T-helper 1 cell (primary cell): ENCODE data around the gene DPP6.

ENCODE experiments used
- DNase-seq, 5 donors: peaks; one replicate each; pipeline ENCODE4 v3.0.0-alpha.2; 2012 to 2020

Gene DPP6

DNA sequence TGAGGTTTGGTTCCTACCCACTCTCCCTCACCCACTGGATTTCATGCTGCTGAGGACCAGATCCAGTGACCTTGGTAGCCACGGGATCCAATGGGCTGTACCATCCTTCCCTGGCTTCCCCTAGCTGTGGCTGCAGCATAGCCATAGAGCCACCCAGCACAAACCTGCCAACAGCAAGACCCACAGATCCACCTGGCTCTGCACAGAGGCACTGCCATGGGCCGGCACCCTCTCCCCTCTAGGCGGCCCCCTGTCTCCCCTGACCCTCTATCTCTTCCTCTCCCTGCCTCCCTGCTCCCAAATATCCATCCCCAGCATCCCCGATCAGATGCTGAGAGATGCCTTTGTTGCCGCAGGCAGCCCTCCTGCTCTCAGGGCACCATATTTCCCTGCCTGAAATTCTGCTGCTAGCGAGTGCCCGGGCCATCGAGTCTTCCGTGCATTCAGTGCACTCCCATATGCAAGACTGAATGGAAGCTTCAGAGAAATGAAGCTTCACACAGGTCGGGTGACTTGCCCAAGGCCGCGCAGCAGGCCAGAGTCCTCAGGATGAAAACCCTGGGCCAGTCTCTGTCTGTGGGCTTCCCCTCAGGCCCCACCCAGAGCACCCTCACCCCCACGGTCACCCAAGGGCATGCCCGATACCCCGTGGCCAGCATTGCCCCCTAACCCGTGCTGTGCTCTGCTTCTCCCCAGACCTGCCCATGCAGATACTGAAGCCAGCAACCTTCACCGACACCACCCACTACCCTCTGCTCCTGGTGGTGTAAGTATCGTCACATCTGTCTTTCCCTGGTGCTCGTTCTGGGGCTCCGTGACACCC, 819.9 kb downstream of the DPP6 start:
- no peak for DNase-seq

- DNase-seq: no peak
These were observed 820.8 kb downstream of the DPP6 start for GRCh38 chr7:154872811-154873499.

- no peak for DNase-seq
These were observed 821.4 kb downstream of the DPP6 start for GRCh38 chr7:154873500-154874121.

GRCh38 chr7:154874409-154875113, 822.4 kb downstream of the DPP6 start:
- no peak for DNase-seq

DNA sequence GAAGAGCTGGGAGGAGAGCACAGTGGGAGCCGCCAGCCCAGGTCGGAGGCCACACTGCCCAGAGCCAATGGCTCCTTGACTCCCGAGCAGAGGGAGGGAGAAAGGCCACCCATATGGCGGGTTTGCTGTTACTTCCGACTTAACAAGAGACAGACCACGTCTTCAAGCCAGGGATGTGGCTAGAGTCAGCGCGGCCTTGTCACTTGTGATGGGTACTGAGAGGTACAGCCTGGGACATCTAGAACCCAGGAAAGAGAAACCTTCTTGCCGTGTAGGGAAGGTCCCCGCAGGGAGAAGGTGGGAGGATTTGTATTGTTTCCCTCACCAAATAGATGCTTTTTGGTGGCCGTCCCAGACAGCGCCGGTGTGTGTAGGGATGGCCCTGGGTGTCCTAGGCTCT, 823.1 kb downstream of the DPP6 start:
- DNase-seq: no peak

DNA sequence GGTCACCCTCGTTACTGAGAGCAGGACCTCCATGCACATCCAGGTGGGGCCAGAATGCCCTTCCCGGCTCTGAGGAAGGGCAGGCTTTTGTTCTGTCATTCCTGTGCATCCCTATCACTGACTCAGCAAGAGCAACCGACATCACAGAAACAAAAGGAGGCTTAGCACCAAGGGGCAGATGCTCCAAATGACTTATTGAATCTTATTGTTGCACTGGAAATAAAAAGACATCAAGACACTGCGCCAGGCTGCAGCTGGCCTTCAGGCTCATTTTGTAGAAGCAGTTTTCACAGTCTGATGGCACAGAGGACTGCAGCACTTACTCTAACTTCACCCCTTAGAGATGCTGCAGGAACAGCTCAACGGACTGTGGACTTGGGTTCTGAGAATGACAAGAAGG, 824.3 kb downstream of the DPP6 start:
- DNase-seq: no peak

DNA sequence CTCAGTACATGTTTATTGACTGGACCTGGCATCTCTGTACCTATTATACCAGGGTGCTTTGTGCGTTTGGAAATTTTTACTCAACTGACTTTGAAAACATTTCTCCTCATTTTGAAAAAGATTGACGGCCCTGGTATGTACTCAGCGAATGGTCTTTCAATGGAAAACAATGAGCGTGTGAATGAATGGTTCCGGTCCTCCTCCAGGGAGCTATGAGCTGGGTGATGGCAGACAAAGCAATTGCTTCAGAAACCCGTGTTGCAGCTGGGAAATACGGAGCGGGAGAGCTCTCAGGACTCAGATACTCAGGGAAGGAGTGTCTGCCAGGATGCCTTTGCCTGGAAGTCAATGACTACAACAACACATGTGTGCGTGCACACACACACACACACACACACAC, 824.8 kb downstream of the DPP6 start:
- no peak for DNase-seq

GRCh38 chr7:154879629-154880028, 827.4 kb downstream of the DPP6 start:
- no peak for DNase-seq

- DNase-seq: no peak
These were observed 828.3 kb downstream of the DPP6 start for GRCh38 chr7:154880513-154880912.

GRCh38 chr7:154881026-154881425, 828.8 kb downstream of the DPP6 start:
- DNase-seq: no peak

GRCh38 chr7:154881526-154881925, 829.3 kb downstream of the DPP6 start:
- no peak for DNase-seq

- no peak for DNase-seq
These were observed 830.8 kb downstream of the DPP6 start for GRCh38 chr7:154882931-154883474.

DNA sequence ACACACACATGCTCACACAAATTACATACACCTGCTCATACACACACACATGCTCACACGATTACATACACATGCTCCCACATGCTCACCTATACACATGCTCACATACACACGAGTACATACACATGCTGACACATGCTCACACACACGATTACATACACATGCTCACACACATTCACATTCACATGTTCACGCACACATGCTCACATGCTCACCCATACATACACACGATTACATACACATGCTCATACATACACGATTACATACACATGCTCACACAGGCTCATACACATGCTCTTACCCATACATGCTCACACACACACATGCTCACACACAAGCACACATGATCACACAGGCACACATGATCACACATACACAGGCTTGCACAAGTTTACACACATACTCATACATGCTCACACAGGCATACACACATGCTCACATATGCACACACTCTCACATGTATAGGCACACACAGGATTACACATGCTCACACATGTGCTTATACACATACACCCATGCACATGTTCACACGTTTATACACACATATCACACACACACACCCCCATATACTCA, 832.2 kb downstream of the DPP6 start:
- DNase-seq: no peak

DNA sequence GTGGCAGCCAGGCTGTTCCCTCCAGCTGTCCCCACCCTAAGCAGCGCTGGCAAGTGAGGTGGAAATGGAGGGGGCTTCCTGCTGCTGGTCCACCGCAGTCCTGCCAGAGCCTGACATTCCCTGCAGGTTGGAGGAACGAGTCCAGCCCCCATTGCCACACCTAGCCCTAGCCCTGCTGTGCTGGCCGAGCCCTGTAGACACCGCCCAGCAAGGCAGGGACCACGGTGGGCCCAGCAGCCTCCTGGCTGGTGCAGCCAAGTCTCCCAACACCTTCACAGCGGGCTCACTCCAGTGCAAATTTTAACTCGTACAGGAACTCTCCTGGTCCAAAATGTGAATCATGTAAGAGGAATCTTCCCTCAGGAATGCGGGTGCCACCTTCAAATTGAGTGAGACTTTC, 834.4 kb downstream of the DPP6 start:
- no peak for DNase-seq

DNA sequence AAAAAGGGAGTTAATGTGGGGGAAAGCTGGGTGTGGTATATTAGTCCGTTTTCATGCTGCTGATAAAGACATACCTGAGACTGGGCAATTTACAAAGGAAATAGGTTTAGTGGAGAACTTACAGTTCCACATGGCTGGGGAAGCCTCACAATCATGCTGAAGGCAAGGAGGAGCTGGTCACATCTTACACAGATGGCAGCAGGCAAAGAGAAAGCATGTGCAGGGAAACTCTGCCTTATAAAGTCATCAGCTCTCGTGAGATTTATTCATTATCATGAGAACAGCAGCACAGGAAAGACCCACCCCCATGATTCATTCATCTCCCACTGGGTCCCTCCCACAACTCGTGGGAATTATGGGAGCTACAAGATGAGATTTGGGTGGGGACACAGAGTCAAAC, 836.5 kb downstream of the DPP6 start:
- DNase-seq: no peak

- DNase-seq: no peak
These were observed 840.3 kb downstream of the DPP6 start for GRCh38 chr7:154892459-154892858.

GRCh38 chr7:154896076-154896475, 843.9 kb downstream of the DPP6 start:
- DNase-seq: no peak

DNA sequence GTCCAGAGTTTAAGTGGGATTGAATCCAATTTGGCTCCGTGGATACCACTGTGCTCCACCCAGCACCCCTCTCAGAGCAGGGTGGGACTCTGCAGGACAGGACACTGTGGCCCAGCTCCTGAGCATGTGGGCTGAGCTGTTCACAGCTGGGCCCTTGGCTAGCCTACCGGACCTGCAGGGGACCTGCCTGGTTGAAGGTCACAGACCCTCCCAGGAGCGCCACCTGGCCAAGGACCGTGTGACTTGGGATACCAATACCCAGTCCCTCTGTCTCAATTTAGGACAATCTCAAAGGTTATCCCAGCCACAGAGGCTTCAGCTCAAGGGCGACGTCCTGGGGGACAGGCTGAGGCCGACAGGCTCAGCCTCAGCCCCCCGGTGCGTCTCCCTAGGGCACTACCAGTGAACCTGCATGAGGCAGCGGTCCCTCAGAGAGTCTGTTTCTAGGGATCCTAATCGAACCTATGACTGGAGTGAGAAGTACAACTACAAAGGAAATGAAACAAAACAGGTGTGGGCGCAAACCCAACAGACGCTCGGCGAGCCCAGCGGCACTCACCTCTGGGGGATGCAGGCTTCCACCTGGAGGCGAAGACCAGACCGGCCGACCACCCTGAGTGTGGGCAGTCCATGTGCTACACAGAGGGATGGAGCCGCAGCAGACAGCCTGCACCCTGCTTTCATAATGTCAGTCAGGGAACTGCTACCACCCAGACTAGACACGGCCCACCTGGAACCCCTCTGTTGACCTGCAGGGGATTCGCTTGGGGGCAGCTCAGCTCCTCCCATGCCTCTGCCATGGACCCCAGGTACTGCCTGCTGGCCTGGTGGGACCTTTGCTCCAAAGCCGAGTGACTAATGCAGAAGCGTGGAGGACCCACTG, 847.0 kb downstream of the DPP6 start:
- DNase-seq: no peak

GRCh38 chr7:154899862-154900261, 847.7 kb downstream of the DPP6 start:
- no peak for DNase-seq

DNA sequence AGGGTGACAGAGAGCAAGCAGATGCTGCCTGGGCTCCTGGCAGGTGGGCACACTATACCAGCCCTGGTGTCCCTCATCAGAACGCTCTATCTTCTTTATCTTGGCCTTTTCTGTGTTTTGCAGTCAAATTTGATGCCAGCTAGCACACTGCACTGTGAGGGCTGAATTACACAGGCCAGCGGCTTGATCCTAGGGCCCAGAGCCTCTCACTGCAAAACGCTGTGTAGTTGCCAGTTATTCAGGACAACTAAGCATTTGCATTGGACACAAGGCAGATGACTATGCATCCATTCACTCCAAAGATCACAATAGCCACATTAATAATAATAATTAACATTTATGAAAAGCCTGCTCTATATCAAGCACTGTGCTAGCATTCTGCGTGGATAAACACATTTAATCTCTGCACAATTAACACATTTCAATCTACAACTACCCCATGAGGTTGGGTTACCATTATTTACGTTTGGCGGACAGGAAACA, 850.4 kb downstream of the DPP6 start:
- no peak for DNase-seq

- no peak for DNase-seq
These were observed 851.0 kb downstream of the DPP6 start for GRCh38 chr7:154903083-154903731.
